Ramos (cell line): ENCODE measurements around the gene MAZ.
"Not testable (repeated sequence)": the region's sequence is repeated elsewhere in the genome, so short reads cannot be mapped to it uniquely, and the experiment has no call there.

Experiments used
- in situ Hi-C: fragments of 300-500 bp; cut with MboI; formaldehyde crosslinking; loops from one replicate; pipeline ENCODE4 v1.14.3; 2022; ENCODE audit warnings: low sequenced_read_pairs; ENCODE audit not compliant: unreplicated experiment

MAZ gene

DNA sequence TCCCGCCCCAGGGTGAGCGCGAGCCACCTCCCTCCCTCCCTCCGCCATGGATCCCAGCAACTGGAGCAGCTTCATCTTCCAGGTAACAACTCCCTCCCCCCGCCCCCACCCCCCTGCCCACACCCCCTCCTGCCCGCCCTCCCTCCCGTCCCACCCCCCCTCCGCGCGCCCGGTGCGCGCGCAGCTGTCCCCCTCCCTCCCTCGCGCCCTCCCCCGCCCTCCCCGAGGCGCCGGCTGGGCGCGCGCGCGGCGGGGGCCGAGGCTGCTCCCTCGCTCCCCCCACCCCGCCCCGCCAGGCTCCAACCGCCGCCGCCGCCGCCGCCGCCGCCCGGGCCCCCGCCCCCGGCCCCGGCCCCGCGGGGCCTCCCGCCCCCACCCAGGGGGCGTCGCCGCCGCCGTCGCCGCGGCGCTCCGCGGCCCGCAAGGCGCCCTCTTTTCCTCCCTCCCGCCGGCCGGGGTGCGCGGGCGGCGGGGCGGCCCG is at the start of gene MAZ:
MAZ (plus strand) TSS at position 431 of the 481 bp plus-strand sequence. CDS start 173 bp downstream, outside the sequence.
- in situ Hi-C loops, result loop anchor here (25.0 kb wide), 1 partner anchor 581 kb away; the partner anchor contains the start of genes SEPTIN1 and ZNF48

DNA sequence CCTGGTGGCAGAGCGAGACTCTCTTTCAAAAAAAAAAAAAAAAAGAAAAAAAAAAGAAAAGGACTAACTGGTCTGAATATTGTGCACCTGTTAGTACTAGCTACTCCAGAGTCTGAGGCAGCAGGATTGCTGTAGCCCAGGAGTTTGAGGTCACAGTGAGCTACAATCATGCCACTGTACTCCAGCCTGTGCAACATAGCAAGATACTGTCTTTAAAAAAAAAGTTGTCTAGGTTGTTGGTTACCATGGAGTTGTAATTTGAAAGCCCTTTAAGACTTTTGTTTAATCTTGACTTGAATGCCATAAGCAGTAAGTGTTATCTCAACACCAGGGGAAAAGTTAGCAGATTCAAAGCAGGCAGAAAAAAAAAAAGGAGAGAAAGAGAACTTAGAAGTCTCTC is 49.7 kb upstream of the MAZ start:
- in situ Hi-C loops, result no loop called here

DNA sequence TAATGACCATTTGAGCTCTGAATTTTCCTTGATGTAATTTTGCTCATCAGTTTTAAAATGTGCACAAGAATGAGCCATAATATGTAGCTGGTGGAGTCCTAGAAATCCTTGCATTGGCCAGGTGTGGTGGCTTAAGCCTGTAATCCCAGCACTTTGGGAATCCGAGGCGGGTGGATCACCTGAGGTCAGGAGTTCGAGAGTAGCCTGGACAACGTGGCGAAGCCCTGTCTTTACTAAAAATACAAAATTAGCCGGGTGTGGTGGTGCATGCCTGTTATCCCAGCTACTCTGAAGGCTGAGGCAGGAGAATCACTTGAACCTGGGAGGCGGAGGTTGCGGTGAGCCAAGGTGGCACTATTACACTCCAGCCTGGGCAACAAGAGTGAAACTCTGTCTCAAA is 49.2 kb upstream of the MAZ start:
- in situ Hi-C loops, result not testable (repeated sequence)

DNA sequence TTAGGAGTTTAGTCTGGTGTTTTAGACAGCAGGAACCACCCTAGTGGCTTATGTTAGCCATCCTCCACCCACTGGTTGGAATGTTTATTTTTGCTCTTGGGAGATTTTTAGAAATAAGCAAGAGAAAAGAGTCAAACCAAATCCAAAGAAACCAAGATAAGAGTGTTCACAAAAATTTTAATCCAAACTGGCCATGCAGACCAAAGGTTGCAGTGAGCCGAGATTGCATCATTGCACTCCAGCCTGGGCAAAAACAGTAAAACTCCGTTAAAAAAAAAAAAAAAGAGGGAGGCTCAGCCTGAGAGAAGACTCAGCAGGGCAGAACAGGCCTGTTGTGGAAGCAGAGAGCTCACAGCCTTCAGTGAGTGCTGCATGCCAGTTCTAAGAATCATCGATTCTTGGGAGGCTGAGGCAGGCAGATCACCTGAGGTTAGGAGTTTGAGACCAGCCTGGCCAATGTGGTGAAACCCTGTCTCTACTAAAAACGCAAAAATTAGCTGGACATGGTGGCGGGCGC is 48.3 kb upstream of the MAZ start:
- in situ Hi-C loops, result no loop called here

DNA sequence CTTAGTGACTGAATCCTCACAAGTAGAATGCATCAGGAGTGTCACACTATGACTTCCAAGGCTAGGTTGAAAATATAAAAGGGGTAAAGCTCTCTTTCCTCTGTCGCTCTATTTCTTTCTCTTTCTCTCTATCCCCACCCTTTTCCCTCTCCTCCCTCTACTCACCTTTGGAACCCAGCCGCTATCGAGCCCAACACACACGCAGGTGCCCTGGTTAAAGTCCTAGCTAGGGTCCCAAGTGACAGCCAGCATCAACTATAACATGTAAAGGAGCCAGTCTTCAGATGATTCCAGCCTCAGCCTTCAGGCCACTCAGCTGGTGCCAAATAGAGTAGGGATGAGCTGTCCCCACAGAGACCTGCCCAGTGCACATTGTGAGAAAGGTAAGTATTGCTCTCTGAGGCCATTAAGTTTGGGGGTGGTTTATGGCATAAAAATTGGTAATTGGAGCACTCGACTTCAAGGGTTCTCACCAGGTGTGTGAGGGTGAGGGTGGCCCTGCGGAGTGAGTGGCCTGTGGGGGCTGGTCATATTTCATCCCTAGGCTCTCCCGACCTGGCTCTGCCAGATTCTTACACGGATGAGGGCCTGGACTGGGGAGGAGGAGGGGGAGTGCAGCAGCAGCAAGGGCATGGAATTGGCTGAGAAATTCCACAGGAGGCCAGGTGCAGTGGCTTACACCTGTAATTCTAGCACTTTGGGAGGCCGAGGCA is 45.6 kb upstream of the MAZ start:
- in situ Hi-C loops, result no loop called here

DNA sequence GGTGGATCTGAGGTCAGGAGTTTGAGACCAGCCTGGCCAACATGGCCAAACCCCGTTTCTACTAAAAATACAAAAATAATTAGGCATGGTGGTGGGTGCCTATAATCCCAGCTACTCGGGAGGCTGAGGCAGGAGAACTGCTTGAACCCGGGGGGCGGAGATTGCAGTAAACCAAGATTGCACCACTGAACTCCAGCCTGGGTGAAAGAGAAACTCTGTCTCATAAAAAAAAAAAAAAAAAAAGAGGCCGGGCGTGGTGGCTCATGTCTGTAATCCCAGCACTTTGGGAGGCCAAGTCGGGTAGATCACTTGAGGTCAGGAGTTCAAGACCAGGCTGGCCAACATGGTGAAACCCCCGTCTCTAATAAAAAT is 45.1 kb upstream of the MAZ start:
- in situ Hi-C loops, result not testable (repeated sequence)

DNA sequence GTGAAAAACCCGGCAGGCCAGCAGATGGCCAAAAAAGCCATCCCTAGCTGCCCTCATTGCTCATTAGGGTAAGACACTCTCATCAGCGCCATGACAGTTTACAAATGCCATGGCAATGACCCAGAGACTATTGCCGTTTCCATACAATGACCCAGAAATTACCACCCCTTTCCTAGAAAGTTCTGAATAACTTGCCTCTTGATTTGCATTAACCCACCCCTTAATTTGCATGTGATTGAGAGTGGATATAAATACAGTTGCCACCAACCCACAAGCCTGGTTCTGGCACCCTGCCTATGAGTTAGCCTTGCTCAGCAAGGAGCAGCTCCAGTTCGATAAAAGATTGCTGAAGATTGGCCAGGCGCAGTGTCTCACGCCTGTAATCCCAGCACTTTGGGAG is 44.4 kb upstream of the MAZ start:
- in situ Hi-C loops, result no loop called here

DNA sequence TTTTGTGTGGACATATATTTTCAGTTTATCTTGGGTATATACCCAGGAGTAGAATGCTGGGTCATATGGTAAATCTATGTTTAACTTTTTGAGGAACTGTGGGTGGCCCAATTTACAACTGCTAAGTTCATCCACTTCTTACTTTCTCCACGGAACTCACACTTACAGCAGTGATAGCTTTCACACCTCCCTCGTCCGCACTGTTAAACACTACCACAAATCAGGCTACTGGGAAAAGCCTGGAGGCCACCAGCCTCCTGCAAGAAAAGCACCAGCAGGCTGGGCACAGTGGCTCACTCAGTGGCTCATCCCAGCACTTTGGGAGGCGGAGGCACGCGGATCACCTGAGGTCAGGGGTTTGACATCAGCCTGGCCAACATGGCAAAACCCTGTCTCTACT is 43.0 kb upstream of the MAZ start:
- in situ Hi-C loops, result no loop called here

DNA sequence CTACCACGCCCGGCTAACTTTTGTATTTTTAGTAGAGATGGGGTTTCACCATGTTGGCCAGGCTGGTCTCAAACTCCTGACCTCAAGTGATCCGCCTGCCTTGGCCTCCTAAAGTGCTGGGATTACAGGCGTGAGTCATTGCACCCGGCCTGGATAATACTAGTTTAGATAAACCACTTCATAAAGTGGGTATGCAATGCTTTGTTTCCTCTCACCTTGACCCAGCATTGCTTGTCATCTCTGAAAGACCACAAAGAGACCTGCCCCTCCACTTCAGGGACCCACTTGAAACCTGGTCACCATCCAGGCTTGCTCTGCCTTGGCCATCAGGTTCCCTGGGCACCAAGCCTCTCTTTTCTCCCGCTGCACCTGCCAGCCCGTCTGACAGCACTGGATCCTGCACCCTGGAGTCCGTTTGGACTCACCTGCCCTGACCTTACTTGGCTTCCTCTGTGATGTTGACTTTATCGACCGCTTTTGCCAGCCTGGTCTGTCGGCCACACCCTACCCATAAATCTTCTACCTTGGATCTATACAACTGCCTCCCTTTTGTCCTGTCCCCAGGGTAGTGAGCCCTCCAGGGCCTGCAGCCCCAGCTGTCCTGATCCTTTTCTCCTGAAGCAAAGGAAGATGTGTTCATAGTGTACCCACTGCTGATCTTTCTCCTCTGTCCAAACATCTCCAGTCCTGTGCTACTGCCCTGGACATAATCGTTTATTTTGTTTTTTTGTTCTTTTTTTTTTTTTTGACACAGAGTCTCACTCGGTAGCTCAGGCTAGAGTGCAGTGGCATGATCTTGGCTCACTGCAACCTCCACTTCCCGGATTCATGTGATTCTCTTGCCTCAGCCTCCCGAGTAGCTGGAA is 40.9 kb upstream of the MAZ start:
- in situ Hi-C loops, result no loop called here

DNA sequence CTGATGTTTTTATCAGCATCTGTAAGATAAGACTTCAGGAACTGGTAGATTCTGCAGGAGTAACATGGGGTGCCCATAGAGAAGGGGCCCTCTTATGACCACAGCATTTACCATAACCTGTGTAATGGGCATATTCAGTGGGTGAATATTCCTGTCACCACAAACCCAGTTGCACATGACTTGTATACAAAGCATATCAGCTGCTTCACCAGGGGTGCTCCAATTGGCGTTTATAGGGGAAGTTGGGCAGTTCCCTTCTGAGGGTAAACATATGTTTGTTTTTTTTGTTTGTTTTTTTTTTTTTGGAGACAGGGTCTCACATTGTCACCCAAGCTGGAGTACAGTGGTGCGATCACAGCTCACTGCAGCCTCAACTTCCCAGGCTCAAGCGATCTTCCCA is 39.8 kb upstream of the MAZ start:
- in situ Hi-C loops, result no loop called here

DNA sequence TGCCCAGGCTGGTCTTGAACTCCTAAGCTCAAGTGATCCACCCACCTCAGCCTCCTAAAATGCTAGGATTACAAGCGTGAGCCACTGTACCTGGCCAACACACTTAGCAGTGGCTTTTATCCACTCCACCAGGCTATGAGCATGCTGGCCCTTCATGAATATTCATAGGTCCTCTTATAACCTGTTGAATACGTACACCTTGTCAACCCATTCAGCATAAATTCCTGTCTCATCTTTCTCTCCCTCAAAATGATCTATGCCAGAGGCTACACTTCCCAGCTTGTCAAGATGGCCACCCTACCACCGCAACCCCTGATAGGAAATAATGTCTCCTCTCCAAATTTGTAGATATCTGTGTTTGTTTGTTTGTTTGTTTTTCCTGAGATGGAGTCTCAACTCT is 39.3 kb upstream of the MAZ start:
- in situ Hi-C loops, result no loop called here

DNA sequence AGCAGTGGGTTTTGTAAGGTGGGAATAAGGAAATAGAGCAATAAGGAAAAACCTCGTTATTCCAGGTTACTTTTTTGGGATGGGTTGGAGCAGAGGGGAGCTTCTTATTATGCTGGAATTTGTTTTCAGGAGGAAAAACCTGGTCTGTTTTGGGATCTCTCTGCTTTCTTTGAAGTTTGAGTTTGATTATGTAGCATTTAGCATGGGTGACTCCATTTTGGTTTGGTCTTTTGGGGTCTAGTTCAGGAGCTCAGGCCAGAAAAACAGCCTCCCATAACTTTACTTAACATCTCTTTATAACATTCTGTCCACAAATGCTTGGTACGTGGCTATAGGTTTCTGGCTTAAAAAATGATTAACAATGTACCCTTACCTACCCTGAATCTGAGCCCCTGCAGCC is 36.8 kb upstream of the MAZ start:
- in situ Hi-C loops, result no loop called here

DNA sequence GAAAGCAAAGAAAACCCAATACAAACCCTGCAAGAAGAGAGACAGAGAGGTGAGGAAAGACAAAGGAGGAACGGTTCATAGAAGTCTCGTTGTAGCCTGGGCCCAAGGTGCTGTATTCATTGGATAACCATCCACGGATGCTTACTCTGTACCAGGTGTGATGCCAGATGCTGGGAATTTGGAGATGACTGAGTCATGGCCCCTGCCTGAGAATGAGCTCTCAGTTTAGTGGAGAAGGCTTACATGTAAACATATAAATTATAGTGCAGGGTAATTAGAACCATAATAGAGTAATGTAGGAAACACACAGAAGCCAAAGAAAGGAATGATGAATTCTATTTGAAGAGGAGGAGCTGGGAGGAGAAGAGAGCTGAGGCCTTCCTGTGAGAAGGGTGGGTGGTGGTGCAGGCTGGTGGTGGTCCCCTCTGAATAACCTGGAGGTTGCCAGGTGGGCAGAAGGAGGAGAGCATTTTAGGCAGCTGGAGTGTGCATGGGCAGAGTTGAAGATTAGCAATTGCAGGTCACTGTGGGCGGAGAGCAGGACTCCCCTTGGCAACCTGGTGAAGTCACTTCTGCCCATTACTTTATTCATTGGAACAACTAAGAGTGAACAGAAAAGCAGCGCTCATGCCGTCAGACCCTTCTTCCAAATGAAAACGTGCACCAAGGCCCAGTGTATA is 35.9 kb upstream of the MAZ start:
- in situ Hi-C loops, result no loop called here

DNA sequence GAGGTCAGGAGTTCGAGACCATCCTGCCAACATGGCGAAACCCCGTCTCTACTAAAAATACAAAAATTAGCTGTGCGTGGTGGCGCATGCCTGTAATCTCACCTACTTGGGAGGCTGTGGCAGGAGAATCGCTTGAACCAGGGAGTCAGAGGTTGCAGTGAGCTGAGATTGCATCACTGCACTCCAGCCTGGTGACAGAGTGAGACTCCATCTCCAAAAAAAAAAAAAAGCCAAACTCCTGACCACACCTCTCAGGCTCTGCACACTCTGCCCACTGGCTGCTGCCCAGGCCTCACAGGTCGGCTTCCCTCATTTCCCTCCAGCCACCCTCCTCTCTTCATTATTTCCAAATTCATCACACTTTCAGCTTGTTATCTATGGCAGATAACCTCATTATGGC is 34.0 kb upstream of the MAZ start:
- in situ Hi-C loops, result not testable (repeated sequence)

DNA sequence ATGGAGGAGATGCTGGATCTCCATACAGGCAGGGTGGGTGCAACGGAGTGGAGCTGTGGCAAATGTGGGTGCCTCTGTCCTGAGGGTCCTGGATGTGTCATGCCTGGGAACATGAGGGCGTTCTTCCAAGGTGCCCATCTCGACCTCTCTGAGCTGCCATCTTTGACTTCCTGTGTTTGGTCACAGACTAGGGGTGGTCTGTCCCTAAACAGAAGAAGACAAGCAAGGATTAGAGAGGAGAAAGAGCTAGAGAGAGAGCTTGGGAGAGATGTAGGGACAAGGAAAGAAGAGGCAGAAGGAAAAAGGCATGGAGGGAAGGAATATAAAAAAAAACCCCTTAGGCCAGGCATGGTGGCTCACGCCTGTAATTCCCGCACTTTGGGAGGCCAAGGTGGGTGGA is 31.6 kb upstream of the MAZ start:
- in situ Hi-C loops, result no loop called here

DNA sequence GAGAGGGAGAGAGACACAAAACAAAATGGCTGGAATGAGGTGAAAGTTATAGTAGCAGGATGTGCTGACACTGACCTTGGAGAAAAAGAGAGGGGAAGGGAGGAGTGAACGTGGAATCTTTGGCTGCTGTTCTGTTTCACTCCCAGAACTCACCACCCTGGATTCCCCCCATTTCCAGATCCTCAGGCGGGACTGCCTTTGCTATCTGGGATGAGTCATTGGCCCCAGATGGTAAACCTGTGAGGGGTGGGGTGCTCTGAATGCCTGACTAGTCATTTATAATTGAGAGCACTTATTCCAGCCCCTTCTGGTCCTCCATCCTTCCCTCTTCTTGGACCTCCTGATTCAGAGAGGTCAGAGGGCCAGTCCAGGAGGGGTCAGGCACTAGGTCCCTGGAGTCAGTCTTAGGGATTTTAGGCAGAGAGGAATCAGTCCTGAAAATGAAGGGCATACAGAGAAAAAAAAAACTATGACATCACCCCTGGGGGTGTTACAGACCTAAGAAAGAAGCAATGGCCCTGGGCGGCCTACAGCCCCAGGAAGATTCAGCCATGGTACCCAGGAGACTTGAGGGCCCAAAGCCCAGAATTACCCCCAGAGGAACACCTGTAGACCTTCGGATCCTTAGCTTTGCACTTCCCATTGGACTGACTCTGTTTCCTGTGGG is 30.5 kb upstream of the MAZ start:
- in situ Hi-C loops, result no loop called here

DNA sequence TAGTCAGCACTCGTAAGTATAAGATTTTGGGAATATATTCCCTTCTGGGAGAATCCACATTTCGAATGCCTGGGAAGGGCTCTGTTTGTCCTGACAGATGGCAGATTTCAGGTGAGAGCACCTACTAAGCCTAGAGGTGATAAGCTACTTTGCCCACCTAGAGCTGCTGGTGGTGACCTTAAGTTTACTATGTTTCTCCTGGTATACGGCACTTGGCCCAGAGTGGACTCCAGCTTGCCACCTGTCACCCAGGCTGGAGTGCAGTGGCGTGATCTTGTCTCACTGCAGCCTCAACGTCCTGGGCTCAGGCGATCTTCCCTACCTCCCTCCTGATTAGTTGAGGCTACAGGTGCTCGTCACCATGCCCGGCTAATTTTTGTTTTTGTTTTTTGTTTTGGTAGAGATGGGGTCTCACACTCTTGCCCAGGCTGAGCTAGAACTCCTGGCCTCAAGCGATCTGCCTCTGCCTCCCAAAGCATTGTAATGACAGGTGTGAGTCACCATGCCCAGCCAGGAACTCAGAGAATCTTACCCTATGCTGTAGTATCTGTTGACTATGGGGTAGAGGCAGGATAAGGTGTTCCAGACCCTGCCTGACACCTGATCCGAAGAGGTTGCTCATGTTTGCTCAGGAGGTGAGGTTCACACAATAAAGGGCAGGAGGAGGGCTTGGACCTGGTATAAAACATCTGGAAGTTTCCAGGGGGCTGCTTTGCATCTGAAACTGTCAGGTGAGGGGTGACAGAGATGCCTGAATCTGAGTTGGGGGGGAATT is 28.6 kb upstream of the MAZ start, which contains the start of gene ZG16:
ZG16 (plus strand) TSS at position 681 of the 775 bp plus-strand sequence. CDS start 1,011 bp downstream, outside the sequence.
- in situ Hi-C loops, result no loop called here

DNA sequence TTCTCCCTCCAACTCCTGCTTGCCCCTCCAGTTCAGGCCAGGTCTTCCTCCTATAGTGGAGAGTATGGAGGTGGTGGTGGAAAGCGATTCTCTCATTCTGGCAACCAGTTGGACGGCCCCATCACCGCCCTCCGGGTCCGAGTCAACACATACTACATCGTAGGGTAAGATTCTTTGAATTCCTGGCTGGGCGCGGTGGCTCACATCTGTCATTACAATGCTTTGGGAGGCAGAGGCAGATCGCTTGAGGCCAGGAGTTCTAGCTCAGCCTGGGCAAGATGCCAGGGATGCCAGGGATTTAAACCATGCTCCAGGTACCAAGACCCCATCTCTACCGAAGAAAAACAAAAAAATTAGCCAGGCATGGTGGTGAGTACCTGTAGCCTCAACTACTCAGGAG is 26.9 kb upstream of the MAZ start:
- in situ Hi-C loops, result no loop called here
